Retinal pigment epithelial cell (primary cell): ENCODE measurements around the gene DPH7.
"Not testable (repeated sequence)": the region's sequence is repeated elsewhere in the genome, so short reads cannot be mapped to it uniquely, and the experiment has no call there.

Experiments
- DNase-seq: peaks from one replicate; pipeline ENCODE4 v3.0.0-alpha.2; 2010; ENCODE audit warnings: low read depth
- H3K4me3 ChIP-seq: 2 replicates; pipeline ENCODE4 v1.5.1; 2011; ENCODE audit warnings: mild to moderate bottlenecking, low read length, control low read depth, moderate library complexity
- TF ChIP-seq, protein P1 (sequence below): conservative IDR thresholded peaks from 2 replicates; pipeline ENCODE4 v1.5.1; 2011; ENCODE audit warnings: low read depth, low read length, control low read depth, inconsistent platforms

DPH7 gene

GRCh38 chr9:137564817-137565411, 13.8 kb downstream of the DPH7 start:
- TF ChIP-seq, protein P1, sequence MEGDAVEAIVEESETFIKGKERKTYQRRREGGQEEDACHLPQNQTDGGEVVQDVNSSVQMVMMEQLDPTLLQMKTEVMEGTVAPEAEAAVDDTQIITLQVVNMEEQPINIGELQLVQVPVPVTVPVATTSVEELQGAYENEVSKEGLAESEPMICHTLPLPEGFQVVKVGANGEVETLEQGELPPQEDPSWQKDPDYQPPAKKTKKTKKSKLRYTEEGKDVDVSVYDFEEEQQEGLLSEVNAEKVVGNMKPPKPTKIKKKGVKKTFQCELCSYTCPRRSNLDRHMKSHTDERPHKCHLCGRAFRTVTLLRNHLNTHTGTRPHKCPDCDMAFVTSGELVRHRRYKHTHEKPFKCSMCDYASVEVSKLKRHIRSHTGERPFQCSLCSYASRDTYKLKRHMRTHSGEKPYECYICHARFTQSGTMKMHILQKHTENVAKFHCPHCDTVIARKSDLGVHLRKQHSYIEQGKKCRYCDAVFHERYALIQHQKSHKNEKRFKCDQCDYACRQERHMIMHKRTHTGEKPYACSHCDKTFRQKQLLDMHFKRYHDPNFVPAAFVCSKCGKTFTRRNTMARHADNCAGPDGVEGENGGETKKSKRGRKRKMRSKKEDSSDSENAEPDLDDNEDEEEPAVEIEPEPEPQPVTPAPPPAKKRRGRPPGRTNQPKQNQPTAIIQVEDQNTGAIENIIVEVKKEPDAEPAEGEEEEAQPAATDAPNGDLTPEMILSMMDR, result no peak
- H3K4me3 ChIP-seq, result no peak overlapping the region
- no peak for DNase-seq

- DNase-seq, result no peak
- TF ChIP-seq, protein P1, result no peak
- no peak overlapping the region for H3K4me3 ChIP-seq
These were observed 14.6 kb downstream of the DPH7 start for GRCh38 chr9:137564134-137564533.

GRCh38 chr9:137558127-137558526, 20.6 kb downstream of the DPH7 start:
- TF ChIP-seq, protein P1, result no peak
- no peak for DNase-seq
- no peak overlapping the region for H3K4me3 ChIP-seq

DNA sequence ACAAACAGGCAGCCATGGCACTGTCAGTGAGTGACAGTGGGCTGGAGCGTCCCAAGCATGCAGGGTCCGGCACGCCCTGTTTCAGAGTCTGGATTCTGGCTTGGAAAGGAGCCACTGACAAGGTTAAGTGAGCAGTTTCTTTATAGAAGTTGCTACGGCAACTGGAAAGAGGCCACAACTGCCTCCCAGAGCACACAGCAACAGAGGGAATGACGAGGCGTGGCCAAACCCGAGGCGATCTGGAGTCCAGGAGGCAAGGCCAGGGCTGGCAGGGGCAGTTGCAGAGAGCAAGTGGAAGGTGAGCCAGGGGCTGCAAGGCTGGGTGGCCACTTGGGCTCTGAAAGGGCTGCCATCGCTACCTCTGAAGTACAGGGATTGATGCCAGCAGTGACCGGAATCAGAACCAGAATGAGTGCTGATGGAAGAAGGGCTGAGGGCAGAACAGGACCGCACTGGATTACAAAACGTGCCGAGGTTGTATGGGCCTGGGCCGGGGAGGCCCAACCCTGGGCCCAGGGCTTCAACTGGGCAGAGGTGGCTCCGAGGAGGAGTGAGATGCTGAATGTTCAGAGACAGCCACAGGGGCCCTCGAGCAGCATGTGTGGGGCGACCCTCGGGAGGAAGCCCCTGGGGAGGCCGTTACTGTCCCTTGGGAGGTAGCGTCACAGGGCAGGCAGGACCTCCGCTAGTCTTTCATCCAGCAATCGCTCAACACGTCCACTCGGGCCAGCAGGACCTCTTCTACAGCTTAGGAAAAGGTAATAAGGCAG, 22.5 kb downstream of the DPH7 start:
- TF ChIP-seq, protein P1, result no peak
- no peak for DNase-seq
- no peak overlapping the region for H3K4me3 ChIP-seq

DNA sequence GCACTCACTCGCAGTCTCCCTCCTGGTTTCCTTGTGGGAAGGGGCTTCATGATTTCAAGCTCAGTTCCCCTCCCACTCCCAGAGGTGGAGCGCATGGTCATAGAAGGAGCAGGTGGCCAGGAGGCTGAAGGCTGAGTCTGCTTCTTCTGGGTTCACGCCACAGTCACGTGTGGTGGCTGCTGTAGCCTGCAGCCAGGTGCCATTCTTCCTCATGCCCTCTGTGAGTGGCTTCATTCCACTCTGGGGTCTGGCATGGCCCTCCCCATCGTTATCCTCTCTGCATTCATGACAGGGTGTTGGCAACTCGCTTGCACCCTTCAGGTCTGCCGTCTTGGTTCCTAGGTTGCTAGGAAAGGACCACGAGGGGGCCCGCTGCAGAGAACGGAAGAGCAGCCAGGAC, 23.5 kb downstream of the DPH7 start:
- no peak for DNase-seq
- no peak overlapping the region for H3K4me3 ChIP-seq
- TF ChIP-seq, protein P1, result no peak

GRCh38 chr9:137554349-137554748, 24.4 kb downstream of the DPH7 start:
- H3K4me3 ChIP-seq, result no peak overlapping the region
- no peak for DNase-seq
- TF ChIP-seq, protein P1, result no peak

DNA sequence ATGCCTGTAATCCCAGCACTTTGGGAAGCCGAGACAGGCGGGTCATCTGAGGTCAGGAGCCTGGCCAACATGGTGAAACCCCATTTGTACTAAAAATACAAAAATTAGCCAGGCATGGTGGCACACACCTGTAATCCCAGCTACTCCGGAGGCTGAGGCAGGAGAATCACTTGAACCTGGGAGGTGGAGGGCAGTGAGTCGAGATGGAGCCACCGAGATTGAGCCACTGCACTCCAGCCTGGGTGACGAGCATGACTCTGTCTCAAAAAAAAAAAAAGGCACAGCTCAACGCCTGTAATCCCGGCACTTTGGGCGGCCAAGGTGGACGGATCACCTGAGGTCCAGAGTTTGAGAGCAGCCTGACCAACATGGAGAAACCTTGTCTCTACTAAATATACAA, 25.1 kb downstream of the DPH7 start:
- H3K4me3 ChIP-seq, DNase-seq: not testable (repeated sequence)
